Measurements from ENCODE around the gene AP1AR. TPM values are rescaled to one million over a fixed set of nuclear protein-coding genes. Genes with fewer than 3 reads are reported as not detected.

Gene AP1AR
- total RNA-seq, 4 donors from 2014 or later, result 11.9 to 23.7 (median 16.0) TPM

GRCh38 chr4:112213856-112214255 is 17.7 kb upstream of the AP1AR start:
- Histone ChIP-seq H3K36me3 (no peaks in the 10 kb centered on the region), H3K4me1 (no peaks in the 10 kb centered on the region), H3K27me3 (no peaks in the 10 kb centered on the region), H3K4me3 (no peak overlapping the region), H3K27ac (no peak overlapping the region), H3K9me3 (no peaks in the 10 kb centered on the region)
- no peak for TF ChIP-seq POLR2AphosphoS5 (IDR thresholded peaks at IDR 0.05)
- no peak for TF ChIP-seq EP300 (IDR thresholded peaks at IDR 0.05)
- no peak for TF ChIP-seq POLR2A (IDR thresholded peaks at IDR 0.05)
- TF ChIP-seq CTCF (IDR thresholded peaks at IDR 0.05), result no peak
- WGBS, 2 donors (ENCODE audit: low coverage in 1 of 2), result 64 to 81% methylated on average over 3 of the region's 3 CpGs
- no peak for ATAC-seq

- H3K4me1 ChIP-seq, result no peaks in the 10 kb centered on the region
- no peaks in the 10 kb centered on the region for H3K36me3 ChIP-seq
- H3K27ac ChIP-seq, result no peak overlapping the region
- H3K4me3 ChIP-seq, result no peak overlapping the region
- H3K27me3 ChIP-seq, result no peaks in the 10 kb centered on the region
- no peak for ATAC-seq
- TF ChIP-seq POLR2A (IDR thresholded peaks at IDR 0.05) (no peak), CTCF (IDR thresholded peaks at IDR 0.05) (peak; percentile 21 to 63 (median 52)), EP300 (IDR thresholded peaks at IDR 0.05) (no peak)
- no peaks in the 10 kb centered on the region for H3K9me3 ChIP-seq
Measured at GRCh38 chr4:112214390-112215264, 17.0 kb upstream of the AP1AR start.

- no CpG with 5 or more reads among the region's 7 CpGs for WGBS, 2 donors (ENCODE audit: low coverage in 1 of 2)
- no peak overlapping the region for H3K27ac ChIP-seq
- peaks cover 6% of the 10 kb centered on the region for H3K27me3 ChIP-seq
- H3K4me1 ChIP-seq, result no peaks in the 10 kb centered on the region
- no peak overlapping the region for H3K4me3 ChIP-seq
- no peak for TF ChIP-seq POLR2AphosphoS5 (IDR thresholded peaks at IDR 0.05)
- no peak for TF ChIP-seq EP300 (IDR thresholded peaks at IDR 0.05)
- TF ChIP-seq CTCF (IDR thresholded peaks at IDR 0.05), result no peak
- TF ChIP-seq POLR2A (IDR thresholded peaks at IDR 0.05), result no peak
- H3K9me3 ChIP-seq, result no peaks in the 10 kb centered on the region
- no peak for ATAC-seq
- H3K36me3 ChIP-seq, result no peaks in the 10 kb centered on the region
Measured at GRCh38 chr4:112219826-112220366, 11.7 kb upstream of the AP1AR start.

- no peaks in the 10 kb centered on the region for H3K4me1 ChIP-seq
- H3K9me3 ChIP-seq, result no peaks in the 10 kb centered on the region
- no peak for TF ChIP-seq POLR2AphosphoS5 (IDR thresholded peaks at IDR 0.05)
- no peak for TF ChIP-seq EP300 (IDR thresholded peaks at IDR 0.05)
- TF ChIP-seq POLR2A (IDR thresholded peaks at IDR 0.05), result no peak
- no peak for TF ChIP-seq CTCF (IDR thresholded peaks at IDR 0.05)
- H3K4me3 ChIP-seq, result no peak overlapping the region
- no CpG with 5 or more reads among the region's 43 CpGs for WGBS, 2 donors (ENCODE audit: low coverage in 1 of 2)
- no peaks in the 10 kb centered on the region for H3K36me3 ChIP-seq
- H3K27me3 ChIP-seq, result peaks cover 6% of the 10 kb centered on the region
- H3K27ac ChIP-seq, result no peak overlapping the region
- no peak for ATAC-seq
Measured at GRCh38 chr4:112222219-112222955, 9.2 kb upstream of the AP1AR start.

Data from gastroesophageal sphincter (tissue), 4 donors.